Endothelial cell of umbilical vein (primary cell): ENCODE measurements around the gene CLDN6. TPM values are rescaled to one million over a fixed set of nuclear protein-coding genes. Genes with fewer than 3 reads are reported as not detected.

Experiments
- BruUV-seq: library from RNA; stranded (reverse); fragments of 400-500 nt; replicated peaks from 2 replicates; lab custom pipeline; 2021; lab: Mats Ljungman, UMichigan
- CTCF ChIA-PET: fragments of 300-600, 350-600 bp; sonication (Branson Sonifier 250); formaldehyde crosslinking; loops from one replicate; lab custom pipeline; 2021; ENCODE audit warnings: antibody characterized with exemption, inconsistent platforms; lab: Charles Lee
- POLR2A ChIA-PET: fragments of 300-600, 350-600 bp; sonication (Branson Sonifier 250); formaldehyde crosslinking; loops from one replicate; lab custom pipeline; 2021; ENCODE audit warnings: antibody characterized with exemption, inconsistent platforms; lab: Charles Lee
- DNase-seq: peaks from one replicate; pipeline ENCODE4 v3.0.0-alpha.2; 2011; ENCODE audit warnings: low read depth, low spot score
- FAIRE-seq: peaks from 2 replicates; lab custom pipeline; 2011; peaks lifted over from hg19 to GRCh38; lab: Jason Lieb, UNC
- H2AFZ ChIP-seq: 2 replicates; pipeline ENCODE4 v1.6.0; 2012; ENCODE audit warnings: low read depth, low read length, control low read depth, inconsistent platforms
- H3K27ac ChIP-seq: 2 replicates; pipeline ENCODE4 v1.5.1; 2011; ENCODE audit warnings: low read depth, mild to moderate bottlenecking, control low read depth, low read length, moderate library complexity; ENCODE audit not compliant: insufficient read depth
- H3K27me3 ChIP-seq, 2 experiments: 2 replicates each; pipeline versions ENCODE4 v1.6.0 to v1.6.1; 2011; ENCODE audit warnings: low read length in 2 of 2, mixed read lengths in 1 of 2; ENCODE audit not compliant: control insufficient read depth in 2 of 2, insufficient read depth in 2 of 2
- H3K36me3 ChIP-seq, 2 experiments: 2 replicates in 1 of 2; 3 replicates in 1 of 2; pipeline ENCODE4 v1.5.1; 2011; ENCODE audit warnings: low read length in 2 of 2, mild to moderate bottlenecking in 1 of 2, moderate library complexity in 1 of 2; ENCODE audit not compliant: control insufficient read depth in 2 of 2, insufficient read depth in 2 of 2; ENCODE audit errors: extremely low read depth in 1 of 2
- H3K4me1 ChIP-seq: 3 replicates; pipeline ENCODE4 v1.5.1; 2011; ENCODE audit warnings: mild to moderate bottlenecking, low read length; ENCODE audit not compliant: control insufficient read depth, insufficient read depth; ENCODE audit errors: extremely low read depth
- H3K4me2 ChIP-seq: 2 replicates; pipeline ENCODE4 v1.6.1; 2011; ENCODE audit warnings: low read length, control low read depth, mixed read lengths; ENCODE audit not compliant: insufficient read depth
- H3K4me3 ChIP-seq, 3 experiments: fragments of 200-600 bp in 1 of 3; sonication (generic), shearing (Covaris generic) in 1 of 3; replicated peaks in 1 of 3; 2 replicates each; pipeline ENCODE4 v1.5.1; 2011 to 2016; ENCODE audit warnings: control low read depth in 3 of 3, low read length in 3 of 3, mild to moderate bottlenecking in 2 of 3, inconsistent platforms in 1 of 3, low read depth in 1 of 3, moderate library complexity in 1 of 3; ENCODE audit not compliant: insufficient read depth in 1 of 3
- H3K79me2 ChIP-seq: 2 replicates; pipeline ENCODE4 v1.6.0; 2012; ENCODE audit warnings: low read length, inconsistent platforms; ENCODE audit not compliant: control insufficient read depth, insufficient read depth
- H3K9ac ChIP-seq: replicated peaks from 2 replicates; pipeline ENCODE3; 2011; ENCODE audit warnings: low read length, control low read depth; ENCODE audit not compliant: insufficient read depth; ENCODE audit errors: extremely low read depth
- H3K9me1 ChIP-seq: replicated peaks from 3 replicates; pipeline ENCODE4 v1.6.0; 2011; ENCODE audit warnings: mild to moderate bottlenecking, low read length; ENCODE audit not compliant: control insufficient read depth, insufficient read depth; ENCODE audit errors: extremely low read depth
- H3K9me3 ChIP-seq: replicated peaks from 2 replicates; pipeline ENCODE4 v1.5.1; 2012; ENCODE audit warnings: low read length, inconsistent platforms; ENCODE audit not compliant: control insufficient read depth, insufficient read depth
- H4K20me1 ChIP-seq: replicated peaks from 2 replicates; pipeline ENCODE3; 2011; ENCODE audit warnings: mild to moderate bottlenecking, low read length; ENCODE audit not compliant: control insufficient read depth, insufficient read depth; ENCODE audit errors: extremely low read depth
- EZH2 ChIP-seq: IDR thresholded peaks from 2 replicates; pipeline ENCODE4 v1.6.1; 2012; ENCODE audit warnings: borderline replicate concordance, low read depth, mild to moderate bottlenecking, moderate library complexity, low read length, inconsistent platforms; ENCODE audit not compliant: severe bottlenecking
- FOS ChIP-seq: IDR thresholded peaks from 2 replicates; pipeline ENCODE4 v1.6.1; 2011; ENCODE audit warnings: mild to moderate bottlenecking, low read length, moderate library complexity, borderline replicate concordance; ENCODE audit not compliant: insufficient read depth
- GATA2 ChIP-seq: IDR thresholded peaks from 2 replicates; pipeline ENCODE4 v1.7.0; 2011; ENCODE audit warnings: low read depth, mild to moderate bottlenecking, moderate library complexity, mixed read lengths, low read length; ENCODE audit not compliant: insufficient read length, insufficient read depth
- JUN ChIP-seq: IDR thresholded peaks from 2 replicates; pipeline ENCODE4 v1.6.1; 2011; ENCODE audit warnings: borderline replicate concordance, low read depth; ENCODE audit not compliant: insufficient read length, insufficient read depth
- MYC ChIP-seq: IDR thresholded peaks from one replicate; pipeline ENCODE4 v1.6.1; 2011; ENCODE audit warnings: mild to moderate bottlenecking, low read depth, low read length
- POLR2A ChIP-seq: IDR thresholded peaks from 2 replicates; pipeline ENCODE4 v1.6.1; 2012; ENCODE audit warnings: low read depth, mild to moderate bottlenecking, control low read depth, low read length
- POLR2AphosphoS5 ChIP-seq: IDR thresholded peaks from 2 replicates; pipeline ENCODE4 v1.6.1; 2012; ENCODE audit warnings: low read depth, mild to moderate bottlenecking, control low read depth, low read length, moderate library complexity; ENCODE audit not compliant: insufficient read depth
- dilution Hi-C: fragments of 300-500 bp; cut with MboI; formaldehyde crosslinking; loops from one replicate; pipeline ENCODE4 v1.15.0; 2019; ENCODE audit warnings: low sequenced_read_pairs; ENCODE audit not compliant: extremely low pct_ligation_motif_present
- intact Hi-C: fragments of 100-400 bp; cut with micrococcal nuclease; formaldehyde crosslinking; loops from one replicate; pipeline ENCODE4 v1.10.0; 2022
- polyA plus RNA-seq, 4 experiments: library from polyadenylated mRNA; depleted of rRNA in 3 of 4; stranded (reverse) in 3 of 4; unstranded in 1 of 4; fragments of >200 nt; gene quantifications; 2 replicates each; pipeline versions ENCODE4 v1.2.1 to v1.2.3, GENCODE V29; 2011 to 2012; ENCODE audit warnings: missing spikeins in 1 of 4
- total RNA-seq: library from RNA; stranded (reverse); gene quantifications from 2 replicates; pipeline ENCODE4 v1.2.3, GENCODE V29; 2021
- TF ChIP-seq, protein P1 (sequence below), 2 donors: IDR thresholded peaks; 1 replicate in 1 of 2; 2 replicates in 1 of 2; pipeline ENCODE4 v1.5.1; 2011; ENCODE audit warnings: low read length in 2 of 2, mild to moderate bottlenecking in 2 of 2, moderate library complexity in 2 of 2, control low read depth in 1 of 2, inconsistent platforms in 1 of 2, low read depth in 1 of 2; ENCODE audit not compliant: insufficient read depth in 1 of 2; ENCODE audit errors: extremely low read depth in 1 of 2
- TF ChIP-seq, protein P2 (sequence below): IDR thresholded peaks from 2 replicates; pipeline ENCODE4 v1.6.1; 2011; ENCODE audit not compliant: insufficient read depth, insufficient read length

The CLDN6 gene
- total and polyA plus RNA-seq, 2 donors (not counting 3 experiments of a cell fraction or from before 2014, with no cell fraction given): 0.28 TPM; not detected in 1

DNA sequence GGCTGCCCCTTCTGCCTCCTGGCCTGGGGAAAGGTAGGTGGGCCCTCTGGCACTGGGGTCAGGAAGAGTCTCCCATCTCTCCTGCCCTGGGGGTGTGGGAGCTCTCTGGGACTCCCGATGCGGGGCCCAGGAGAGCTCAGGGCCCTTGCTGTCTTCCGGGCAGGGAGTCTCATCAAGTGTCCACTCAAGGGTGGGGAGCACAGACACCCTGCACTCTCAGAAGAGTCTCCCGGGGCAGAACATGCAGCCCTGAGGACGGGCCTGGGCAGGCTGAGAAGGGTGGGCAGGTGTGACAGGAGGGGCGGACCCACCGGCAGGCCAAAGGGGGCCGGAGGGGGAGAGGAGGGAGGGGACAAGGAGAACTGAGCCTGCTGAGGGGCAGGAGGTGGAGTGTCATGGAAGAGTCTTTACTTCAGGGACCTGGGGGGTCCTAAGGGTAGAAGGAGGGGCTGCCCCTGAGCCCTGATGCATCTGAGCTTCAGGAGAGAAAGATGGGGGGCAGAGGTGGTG is 29.3 kb downstream of the CLDN6 start:
- BruUV-seq: no TSS peak

More for the DNA sequence above, 29.3 kb downstream of the CLDN6 start:
- Histone ChIP-seq H3K4me3 (no peak overlapping the region), H4K20me1 (no peaks in the 10 kb centered on the region), H3K4me1 (no peaks in the 10 kb centered on the region), H3K36me3 (no peaks in the 10 kb centered on the region), H3K9me3 (no peaks in the 10 kb centered on the region), H3K4me2 (no peak overlapping the region), H3K9me1 (no peaks in the 10 kb centered on the region), H3K9ac (no peak overlapping the region), H3K79me2 (no peaks in the 10 kb centered on the region), H3K27me3 (peaks cover 0 to 5% of the 10 kb centered on the region in 2 experiments), H2AFZ (no peak overlapping the region), H3K27ac (no peak overlapping the region)
- ChIA-PET POLR2A (no interaction called here), CTCF (interaction anchor here (0.5 to 0.9 kb wide), 2 partner anchors 40 to 43 kb away, joined by 3 to 4 read pairs; no protein-coding TSS in a partner anchor)
- no peak for FAIRE-seq
- intact Hi-C loops: no loop called here
- TF ChIP-seq EZH2 (no peak), MYC (no peak), POLR2AphosphoS5 (no peak), JUN (no peak), POLR2A (no peak), FOS (no peak), GATA2 (no peak)
- TF ChIP-seq, protein P1, sequence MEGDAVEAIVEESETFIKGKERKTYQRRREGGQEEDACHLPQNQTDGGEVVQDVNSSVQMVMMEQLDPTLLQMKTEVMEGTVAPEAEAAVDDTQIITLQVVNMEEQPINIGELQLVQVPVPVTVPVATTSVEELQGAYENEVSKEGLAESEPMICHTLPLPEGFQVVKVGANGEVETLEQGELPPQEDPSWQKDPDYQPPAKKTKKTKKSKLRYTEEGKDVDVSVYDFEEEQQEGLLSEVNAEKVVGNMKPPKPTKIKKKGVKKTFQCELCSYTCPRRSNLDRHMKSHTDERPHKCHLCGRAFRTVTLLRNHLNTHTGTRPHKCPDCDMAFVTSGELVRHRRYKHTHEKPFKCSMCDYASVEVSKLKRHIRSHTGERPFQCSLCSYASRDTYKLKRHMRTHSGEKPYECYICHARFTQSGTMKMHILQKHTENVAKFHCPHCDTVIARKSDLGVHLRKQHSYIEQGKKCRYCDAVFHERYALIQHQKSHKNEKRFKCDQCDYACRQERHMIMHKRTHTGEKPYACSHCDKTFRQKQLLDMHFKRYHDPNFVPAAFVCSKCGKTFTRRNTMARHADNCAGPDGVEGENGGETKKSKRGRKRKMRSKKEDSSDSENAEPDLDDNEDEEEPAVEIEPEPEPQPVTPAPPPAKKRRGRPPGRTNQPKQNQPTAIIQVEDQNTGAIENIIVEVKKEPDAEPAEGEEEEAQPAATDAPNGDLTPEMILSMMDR (IDR thresholded peaks at IDR 0.05; ENCODE audit: extremely low read depth in 1 of 2, insufficient read depth in 1 of 2, low read depth in 1 of 2, low read length in 2 of 2): no peak
- TF ChIP-seq, protein P2, sequence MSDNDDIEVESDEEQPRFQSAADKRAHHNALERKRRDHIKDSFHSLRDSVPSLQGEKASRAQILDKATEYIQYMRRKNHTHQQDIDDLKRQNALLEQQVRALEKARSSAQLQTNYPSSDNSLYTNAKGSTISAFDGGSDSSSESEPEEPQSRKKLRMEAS: no peak
- dilution Hi-C loops: no loop called here
- no peak for DNase-seq
